ENCODE results near the gene DIAPH2. TPM values are rescaled to one million over a fixed set of nuclear protein-coding genes. Genes with fewer than 3 reads are reported as not detected.

DIAPH2 gene
- total and polyA plus RNA-seq, 9 of the 15 experiments (the other 6 are each of a cell fraction or from before 2014, with no cell fraction given), result 0.01 to 0.18 (median 0.07) TPM; not detected in 1

DNA sequence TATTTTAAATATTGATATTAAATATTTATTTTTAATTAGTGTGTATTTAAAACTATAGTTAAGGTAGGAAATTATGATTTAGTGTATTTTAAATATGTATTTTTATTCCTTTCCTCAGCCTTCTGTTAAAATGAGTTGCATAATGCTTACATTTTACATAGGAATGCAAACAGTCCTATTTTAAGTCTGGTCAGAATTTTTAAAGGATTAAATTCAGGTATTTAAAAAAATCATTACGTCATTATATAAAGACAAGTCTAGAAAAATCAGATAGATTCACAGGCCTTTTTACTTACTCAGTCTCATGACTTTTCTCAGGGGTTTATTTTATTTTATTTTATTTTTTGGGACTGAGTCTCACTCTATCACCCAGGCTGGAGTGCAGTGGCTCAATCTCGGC, 148.7 kb downstream of the DIAPH2 start:
- no peak overlapping the region for H3K4me2 ChIP-seq (ENCODE audit: insufficient read depth, low read length)
- no peak overlapping the region for H3K27ac ChIP-seq (ENCODE audit: extremely low read depth, low read depth, low read length)

DNA sequence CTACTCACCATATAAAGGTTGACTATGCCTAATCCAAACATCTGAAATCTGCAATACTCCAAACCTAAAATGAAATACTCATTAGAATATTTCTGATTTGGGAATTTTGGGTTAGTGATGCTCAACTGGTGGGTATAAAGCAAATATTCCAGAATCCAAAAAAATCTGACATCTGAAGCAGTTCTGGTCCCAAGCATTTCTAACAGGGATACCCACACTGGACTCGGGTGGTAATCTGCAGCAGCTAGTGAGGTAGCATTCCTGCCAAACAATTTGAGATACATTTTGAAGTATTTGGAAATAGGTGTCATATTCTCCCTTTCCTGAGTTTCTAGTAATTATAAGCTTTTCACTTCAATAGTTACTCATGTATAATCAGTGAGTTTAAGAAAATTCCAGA, 149.5 kb downstream of the DIAPH2 start:
- no peaks in the 10 kb centered on the region for H3K79me2 ChIP-seq (ENCODE audit: control insufficient read depth, insufficient read depth, low read length)
- no peaks in the 10 kb centered on the region for H3K4me1 ChIP-seq (replicated peaks in 1 of 2; ENCODE audit: control insufficient read depth in 2 of 2, insufficient read depth in 2 of 2, low read length in 2 of 2)

More for the DNA sequence above, 148.7 kb downstream of the DIAPH2 start:
- TF ChIP-seq GTF2F1 (IDR thresholded peaks at IDR 0.05; ENCODE audit: low read depth, low read length) (no peak), EP400 (IDR thresholded peaks at IDR 0.05) (no peak)
- Histone ChIP-seq H3K9me1 (ENCODE audit: control insufficient read depth, insufficient read depth, low read length) (no peaks in the 10 kb centered on the region), H3K9me3 (replicated peaks; ENCODE audit: control insufficient read depth, insufficient read depth, low read depth, low read length) (no peaks in the 10 kb centered on the region), H3K4me1 (replicated peaks in 1 of 2; ENCODE audit: control insufficient read depth in 2 of 2, insufficient read depth in 2 of 2, low read length in 2 of 2) (no peaks in the 10 kb centered on the region), H3K27me3 (ENCODE audit: control insufficient read depth in 2 of 2, insufficient read depth in 2 of 2, low read length in 2 of 2) (no peaks in the 10 kb centered on the region), H3K36me3 (ENCODE audit: control insufficient read depth, insufficient read depth, low read length) (no peaks in the 10 kb centered on the region), H3K9ac (ENCODE audit: insufficient read depth in 1 of 2, low read depth in 2 of 2, low read length in 2 of 2) (no peak overlapping the region), H4K20me1 (replicated peaks; ENCODE audit: control insufficient read depth, insufficient read depth, low read length) (no peaks in the 10 kb centered on the region), H3K4me3 (no peak overlapping the region), H3K79me2 (ENCODE audit: control insufficient read depth, insufficient read depth, low read length) (no peaks in the 10 kb centered on the region), H2AFZ (ENCODE audit: low read depth, low read length) (no peak overlapping the region)
- in situ Hi-C loops (cut with MboI), result no loop called here
- 0% methylated on average over 2 of the region's 2 CpGs for whole genome bisulfite sequencing (ENCODE audit: insufficient coverage, low coverage, missing lambda C conversion rate)
- BruUV-seq (replicated peaks), result no TSS peak
- no peak for FAIRE-seq
- POLR2A ChIA-PET, result no interaction called here
- ATAC-seq, result no peak
- intact Hi-C loops (cut with micrococcal nuclease), result no loop called here
- DNase-seq (ENCODE audit: extremely low read depth in 1 of 4, low spot score in 3 of 4), result no peak
- CTCF ChIA-PET (ENCODE audit: low intra/inter-chr PET ratio), result no interaction called here

More for the DNA sequence above, 149.5 kb downstream of the DIAPH2 start:
- H3K36me3 ChIP-seq (ENCODE audit: control insufficient read depth, insufficient read depth, low read length), result no peaks in the 10 kb centered on the region
- WGBS (ENCODE audit: insufficient coverage, low coverage, missing lambda C conversion rate), result 0% methylated on average over 1 of the region's 1 CpG
- no peak overlapping the region for H3K9ac ChIP-seq (ENCODE audit: insufficient read depth in 1 of 2, low read depth in 2 of 2, low read length in 2 of 2)
- H2AFZ ChIP-seq (ENCODE audit: low read depth, low read length), result no peak overlapping the region
- H4K20me1 ChIP-seq (replicated peaks; ENCODE audit: control insufficient read depth, insufficient read depth, low read length), result no peaks in the 10 kb centered on the region
- no peak for ATAC-seq
- in situ Hi-C loops (cut with MboI) (no loop called here), intact Hi-C loops (cut with micrococcal nuclease) (no loop called here)
- DNase-seq (ENCODE audit: extremely low read depth in 1 of 4, low spot score in 3 of 4), result no peak
- ChIA-PET CTCF (ENCODE audit: low intra/inter-chr PET ratio) (no interaction called here), POLR2A (no interaction called here)
- H3K9me3 ChIP-seq (replicated peaks; ENCODE audit: control insufficient read depth, insufficient read depth, low read depth, low read length), result no peaks in the 10 kb centered on the region
- no TSS peak for BruUV-seq (replicated peaks)
- no peak for FAIRE-seq
- no peak overlapping the region for H3K27ac ChIP-seq (ENCODE audit: extremely low read depth, low read depth, low read length)
- no peak overlapping the region for H3K4me3 ChIP-seq
- TF ChIP-seq ILF3 (IDR thresholded peaks at IDR 0.05; ENCODE audit: borderline replicate concordance) (no peak), ZNF785 (CRISPR knock-in tag; IDR thresholded peaks at IDR 0.05) (no peak), TOE1 (IDR thresholded peaks at IDR 0.05; ENCODE audit: borderline replicate concordance) (no peak), TOE1 (CRISPR knock-in tag; IDR thresholded peaks at IDR 0.05; ENCODE audit: borderline replicate concordance, low read depth) (no peak), ZNF282 (CRISPR knock-in tag; IDR thresholded peaks at IDR 0.05) (no peak), HNRNPH1 (optimal IDR thresholded peaks at IDR 0.05; ENCODE audit: low read depth, low read length) (no peak), CEBPG (CRISPR knock-in tag; IDR thresholded peaks at IDR 0.05) (no peak), CEBPG (tag; conservative IDR thresholded peaks at IDR 0.05 in 1 of 2, IDR thresholded peaks at IDR 0.05 in 1 of 2) (no peak), FOXA1 (IDR thresholded peaks at IDR 0.05; ENCODE audit: borderline replicate concordance) (no peak), CBX8 (IDR thresholded peaks at IDR 0.05; ENCODE audit: borderline replicate concordance, extremely low read depth, low read depth, low read length, poor library complexity, severe bottlenecking) (no peak)
- no peak overlapping the region for H3K4me2 ChIP-seq (ENCODE audit: insufficient read depth, low read length)
- no peaks in the 10 kb centered on the region for H3K9me1 ChIP-seq (ENCODE audit: control insufficient read depth, insufficient read depth, low read length)
- H3K27me3 ChIP-seq (ENCODE audit: control insufficient read depth in 2 of 2, insufficient read depth in 2 of 2, low read length in 2 of 2), result no peaks in the 10 kb centered on the region
